ENCODE data around the gene TXNDC2.

The TXNDC2 gene

GRCh38 chr18:9841752-9842151, 44.0 kb upstream of the TXNDC2 start:
- Histone ChIP-seq H2BK5ac (ENCODE audit: low read length) (no peak overlapping the region), H3K4me1 (ENCODE audit: control insufficient read depth in 2 of 2, insufficient read depth in 1 of 2, low read depth in 1 of 2, low read length in 2 of 2) (peaks cover 0 to 16% of the 10 kb centered on the region in 2 donors), H3K4ac (ENCODE audit: low read length) (no peak overlapping the region), H3K79me1 (ENCODE audit: low read depth, low read length) (no peaks in the 10 kb centered on the region), H4K91ac (ENCODE audit: low read depth, low read length, poor library complexity) (no peak overlapping the region), H3K4me3 (ENCODE audit: low read length in 2 of 2) (no peak overlapping the region), H2AK5ac (ENCODE audit: low read depth, low read length) (no peak overlapping the region), H3K9ac (ENCODE audit: low read depth, low read length, poor library complexity) (no peak overlapping the region), H3K9me3 (replicated peaks in 1 of 2; ENCODE audit: control insufficient read depth in 2 of 2, insufficient read depth in 1 of 2, low read depth in 1 of 2, low read length in 2 of 2) (no peaks in the 10 kb centered on the region), H3K4me2 (ENCODE audit: insufficient read depth, low read length, poor library complexity, severe bottlenecking) (no peak overlapping the region), H3K14ac (ENCODE audit: low read length) (no peak overlapping the region), H3K27ac (replicated peaks; ENCODE audit: low read length) (no peak overlapping the region), H2BK120ac (ENCODE audit: low read depth, low read length) (no peak overlapping the region), H4K8ac (ENCODE audit: low read depth, low read length) (no peak overlapping the region), H2BK12ac (ENCODE audit: low read length) (no peak overlapping the region), H3K36me3 (replicated peaks in 1 of 2; ENCODE audit: control insufficient read depth in 2 of 2, insufficient read depth in 2 of 2, low read length in 2 of 2) (peaks cover 0 to 29% of the 10 kb centered on the region in 2 donors), H3K27me3 (ENCODE audit: control insufficient read depth in 3 of 3, insufficient read depth in 3 of 3, low read depth in 1 of 3, low read length in 3 of 3) (no peaks in the 10 kb centered on the region), H2BK15ac (ENCODE audit: low read length) (no peak overlapping the region), H3K18ac (ENCODE audit: low read length) (no peak overlapping the region), H2AFZ (ENCODE audit: low read length) (no peak overlapping the region), H3K23ac (ENCODE audit: low read depth, low read length, poor library complexity) (no peak overlapping the region)
- no CpG with 5 or more reads among the region's 4 CpGs for WGBS, 2 donors (ENCODE audit: extremely low coverage in 2 of 2, insufficient read length in 2 of 2, insufficient replicate concordance in 1 of 2)
- no peak for DNase-seq (ENCODE audit: low spot score)

- Histone ChIP-seq H3K4ac (ENCODE audit: low read length) (no peak overlapping the region), H3K18ac (ENCODE audit: low read length) (no peak overlapping the region), H3K9ac (ENCODE audit: low read depth, low read length, poor library complexity) (no peak overlapping the region), H3K9me3 (replicated peaks in 1 of 2; ENCODE audit: control insufficient read depth in 2 of 2, insufficient read depth in 1 of 2, low read depth in 1 of 2, low read length in 2 of 2) (no peaks in the 10 kb centered on the region), H3K4me1 (ENCODE audit: control insufficient read depth in 2 of 2, insufficient read depth in 1 of 2, low read depth in 1 of 2, low read length in 2 of 2) (peaks cover 0 to 16% of the 10 kb centered on the region in 2 donors), H3K27me3 (ENCODE audit: control insufficient read depth in 3 of 3, insufficient read depth in 3 of 3, low read depth in 1 of 3, low read length in 3 of 3) (no peaks in the 10 kb centered on the region), H4K91ac (ENCODE audit: low read depth, low read length, poor library complexity) (no peak overlapping the region), H2AFZ (ENCODE audit: low read length) (no peak overlapping the region), H2BK15ac (ENCODE audit: low read length) (no peak overlapping the region), H3K4me2 (ENCODE audit: insufficient read depth, low read length, poor library complexity, severe bottlenecking) (no peak overlapping the region), H3K23ac (ENCODE audit: low read depth, low read length, poor library complexity) (no peak overlapping the region), H2BK5ac (ENCODE audit: low read length) (no peak overlapping the region), H4K8ac (ENCODE audit: low read depth, low read length) (no peak overlapping the region), H2BK120ac (ENCODE audit: low read depth, low read length) (no peak overlapping the region), H3K14ac (ENCODE audit: low read length) (no peak overlapping the region), H3K27ac (replicated peaks; ENCODE audit: low read length) (no peak overlapping the region), H3K79me1 (ENCODE audit: low read depth, low read length) (no peaks in the 10 kb centered on the region), H3K4me3 (ENCODE audit: low read length in 2 of 2) (no peak overlapping the region), H2AK5ac (ENCODE audit: low read depth, low read length) (no peak overlapping the region), H3K36me3 (replicated peaks in 1 of 2; ENCODE audit: control insufficient read depth in 2 of 2, insufficient read depth in 2 of 2, low read length in 2 of 2) (peaks cover 0 to 36% of the 10 kb centered on the region in 2 donors), H2BK12ac (ENCODE audit: low read length) (no peak overlapping the region)
- DNase-seq (ENCODE audit: low spot score) = no peak
- no CpG with 5 or more reads among the region's 6 CpGs for WGBS, 2 donors (ENCODE audit: extremely low coverage in 2 of 2, insufficient read length in 2 of 2, insufficient replicate concordance in 1 of 2)
These were observed 43.3 kb upstream of the TXNDC2 start for GRCh38 chr18:9842448-9842847.

GRCh38 chr18:9845256-9845655, 40.5 kb upstream of the TXNDC2 start:
- Histone ChIP-seq H3K27me3 (ENCODE audit: control insufficient read depth in 3 of 3, insufficient read depth in 3 of 3, low read depth in 1 of 3, low read length in 3 of 3) (no peaks in the 10 kb centered on the region), H3K9ac (ENCODE audit: low read depth, low read length, poor library complexity) (no peak overlapping the region), H3K79me1 (ENCODE audit: low read depth, low read length) (no peaks in the 10 kb centered on the region), H3K4me2 (ENCODE audit: insufficient read depth, low read length, poor library complexity, severe bottlenecking) (no peak overlapping the region), H2BK120ac (ENCODE audit: low read depth, low read length) (no peak overlapping the region), H2BK12ac (ENCODE audit: low read length) (no peak overlapping the region), H3K4me1 (ENCODE audit: control insufficient read depth in 2 of 2, insufficient read depth in 1 of 2, low read depth in 1 of 2, low read length in 2 of 2) (peaks cover 0 to 1% of the 10 kb centered on the region in 2 donors), H3K9me3 (replicated peaks in 1 of 2; ENCODE audit: control insufficient read depth in 2 of 2, insufficient read depth in 1 of 2, low read depth in 1 of 2, low read length in 2 of 2) (no peaks in the 10 kb centered on the region), H3K14ac (ENCODE audit: low read length) (no peak overlapping the region), H4K8ac (ENCODE audit: low read depth, low read length) (no peak overlapping the region), H3K18ac (ENCODE audit: low read length) (no peak overlapping the region), H3K36me3 (replicated peaks in 1 of 2; ENCODE audit: control insufficient read depth in 2 of 2, insufficient read depth in 2 of 2, low read length in 2 of 2) (peaks cover 0 to 40% of the 10 kb centered on the region in 2 donors), H2AK5ac (ENCODE audit: low read depth, low read length) (no peak overlapping the region), H2BK5ac (ENCODE audit: low read length) (no peak overlapping the region), H3K4ac (ENCODE audit: low read length) (no peak overlapping the region), H3K27ac (replicated peaks; ENCODE audit: low read length) (no peak overlapping the region), H4K91ac (ENCODE audit: low read depth, low read length, poor library complexity) (no peak overlapping the region), H2BK15ac (ENCODE audit: low read length) (no peak overlapping the region), H3K23ac (ENCODE audit: low read depth, low read length, poor library complexity) (no peak overlapping the region), H2AFZ (ENCODE audit: low read length) (no peak overlapping the region), H3K4me3 (ENCODE audit: low read length in 2 of 2) (no peak overlapping the region)
- DNase-seq (ENCODE audit: low spot score) = no peak
- WGBS, 2 donors (ENCODE audit: extremely low coverage in 2 of 2, insufficient read length in 2 of 2, insufficient replicate concordance in 1 of 2) = no CpG with 5 or more reads among the region's 3 CpGs

GRCh38 chr18:9846162-9846925, 39.4 kb upstream of the TXNDC2 start:
- Histone ChIP-seq H3K4me3 (ENCODE audit: low read length in 2 of 2) (no peak overlapping the region), H4K91ac (ENCODE audit: low read depth, low read length, poor library complexity) (no peak overlapping the region), H2BK5ac (ENCODE audit: low read length) (no peak overlapping the region), H3K27me3 (ENCODE audit: control insufficient read depth in 3 of 3, insufficient read depth in 3 of 3, low read depth in 1 of 3, low read length in 3 of 3) (no peaks in the 10 kb centered on the region), H3K14ac (ENCODE audit: low read length) (no peak overlapping the region), H3K9ac (ENCODE audit: low read depth, low read length, poor library complexity) (no peak overlapping the region), H4K8ac (ENCODE audit: low read depth, low read length) (no peak overlapping the region), H3K18ac (ENCODE audit: low read length) (no peak overlapping the region), H3K4me1 (ENCODE audit: control insufficient read depth in 2 of 2, insufficient read depth in 1 of 2, low read depth in 1 of 2, low read length in 2 of 2) (peaks cover 0 to 1% of the 10 kb centered on the region in 2 donors), H2BK120ac (ENCODE audit: low read depth, low read length) (no peak overlapping the region), H3K4me2 (ENCODE audit: insufficient read depth, low read length, poor library complexity, severe bottlenecking) (no peak overlapping the region), H3K27ac (replicated peaks; ENCODE audit: low read length) (no peak overlapping the region), H3K4ac (ENCODE audit: low read length) (no peak overlapping the region), H2BK15ac (ENCODE audit: low read length) (no peak overlapping the region), H2AK5ac (ENCODE audit: low read depth, low read length) (no peak overlapping the region), H3K23ac (ENCODE audit: low read depth, low read length, poor library complexity) (no peak overlapping the region), H3K79me1 (ENCODE audit: low read depth, low read length) (no peaks in the 10 kb centered on the region), H3K36me3 (replicated peaks in 1 of 2; ENCODE audit: control insufficient read depth in 2 of 2, insufficient read depth in 2 of 2, low read length in 2 of 2) (peaks cover 0 to 36% of the 10 kb centered on the region in 2 donors), H3K9me3 (replicated peaks in 1 of 2; ENCODE audit: control insufficient read depth in 2 of 2, insufficient read depth in 1 of 2, low read depth in 1 of 2, low read length in 2 of 2) (no peaks in the 10 kb centered on the region), H2AFZ (ENCODE audit: low read length) (no peak overlapping the region), H2BK12ac (ENCODE audit: low read length) (no peak overlapping the region)
- DNase-seq (ENCODE audit: low spot score) = no peak
- WGBS, 2 donors (ENCODE audit: extremely low coverage in 2 of 2, insufficient read length in 2 of 2, insufficient replicate concordance in 1 of 2) = no CpG with 5 or more reads among the region's 10 CpGs

Data from neuronal stem cell (in vitro differentiated cells).